Left lung (tissue), 14 donors: ENCODE data around the gene CST1. TPM values are rescaled to one million over a fixed set of nuclear protein-coding genes. Genes with fewer than 3 reads are reported as not detected.
"Not testable (repeated sequence)": the region's sequence is repeated elsewhere in the genome, so short reads cannot be mapped to it uniquely, and the experiment has no call there.

ENCODE experiments used
- ATAC-seq: fragments of 200-7000 bp; cut with Tn5 transposase; one replicate; pipeline ENCODE4 v1.9.1; 2020; ENCODE audit warnings: moderate library complexity
- DNase-seq, 4 donors: peaks; one replicate each; pipeline ENCODE4 v3.0.0-alpha.2; 2013 to 2020
- H3K27ac ChIP-seq, 2 donors: fragments of 200-600 bp; sonication (generic) in 1 of 2; one replicate each; pipeline versions ENCODE4 v1.5.0 to v1.8.0; 2020 to 2021
- H3K27me3 ChIP-seq, 2 donors: fragments of 200-600 bp; sonication (generic) in 1 of 2; one replicate each; pipeline versions ENCODE4 v1.5.0 to v1.8.0; 2020 to 2021
- H3K36me3 ChIP-seq, 2 donors: fragments of 200-600 bp; sonication (generic) in 1 of 2; one replicate each; pipeline versions ENCODE4 v1.5.0 to v1.8.0; 2020 to 2021
- H3K4me1 ChIP-seq, 2 donors: fragments of 200-600 bp; one replicate each; pipeline ENCODE4 v1.8.0; 2021
- H3K4me3 ChIP-seq, 2 donors: fragments of 200-600 bp; sonication (generic) in 1 of 2; one replicate each; pipeline versions ENCODE4 v1.5.0 to v1.8.0; 2020 to 2021; ENCODE audit warnings: mild to moderate bottlenecking in 1 of 2
- H3K9me3 ChIP-seq, 2 donors: fragments of 200-600 bp; sonication (generic) in 1 of 2; one replicate each; pipeline versions ENCODE4 v1.5.0 to v1.8.0; 2020 to 2021
- intact Hi-C, 2 donors: fragments of 100-400 bp; cut with DNase I; formaldehyde crosslinking; loops; one replicate each; pipeline versions ENCODE4 v1.11.2 to v1.14.2; 2022
- long read RNA-seq, 12 donors: library from polyadenylated mRNA in 2 of 12; unstranded in 2 of 12; transcript quantifications; one replicate each; pipeline ENCODE4 v2.0.0 and lab custom pipeline, GENCODE V29; 2019 to 2026
- polyA plus RNA-seq, 6 donors: library from polyadenylated mRNA; unstranded; fragments of 120-200 nt; gene quantifications; one replicate each; pipeline ENCODE4 v1.2.1, GENCODE V29; 2013; ENCODE audit not compliant: insufficient read length in 6 of 6
- total RNA-seq, 2 donors: library from RNA; stranded (reverse); fragmentation: NEBNext Ultra II Directional; extraction: Animal tissue kit (Norgen Biotek cat#: 25700); gene quantifications; one replicate each; pipeline ENCODE4 v1.2.1, GENCODE V29; 2021
- TF ChIP-seq, protein P1 (sequence below), 2 donors: fragments of 200-600 bp; sonication (generic) in 1 of 2; IDR thresholded peaks; one replicate each; pipeline versions ENCODE4 v1.5.0 to v1.8.0; 2021; ENCODE audit warnings: antibody characterized with exemption in 2 of 2
- donor health status: DM: no; HTN: yes; CAD: no.
- donor health status: DM: no; HTN: no; CAD: no.

Gene CST1, protein sequence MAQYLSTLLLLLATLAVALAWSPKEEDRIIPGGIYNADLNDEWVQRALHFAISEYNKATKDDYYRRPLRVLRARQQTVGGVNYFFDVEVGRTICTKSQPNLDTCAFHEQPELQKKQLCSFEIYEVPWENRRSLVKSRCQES
- total RNA-seq (not detected), polyA plus RNA-seq (not detected)
- long read RNA-seq, donor 1 = 0 reads
- long read RNA-seq, donor 2 = 0 reads
- long read RNA-seq, donor 3 = 0 reads
- long read RNA-seq, donor 4 = 0 reads
- long read RNA-seq, donor 5 = 0 reads
- long read RNA-seq, donor 6 = 0 reads
- long read RNA-seq, donor 7 = 0 reads
- long read RNA-seq, donor 8 = 0 reads
- long read RNA-seq, donor 9 = 0 reads
- long read RNA-seq, donor 10 = 0 reads
- long read RNA-seq, donor 11 = 0 reads
- long read RNA-seq, donor 12 = 0 reads

DNA sequence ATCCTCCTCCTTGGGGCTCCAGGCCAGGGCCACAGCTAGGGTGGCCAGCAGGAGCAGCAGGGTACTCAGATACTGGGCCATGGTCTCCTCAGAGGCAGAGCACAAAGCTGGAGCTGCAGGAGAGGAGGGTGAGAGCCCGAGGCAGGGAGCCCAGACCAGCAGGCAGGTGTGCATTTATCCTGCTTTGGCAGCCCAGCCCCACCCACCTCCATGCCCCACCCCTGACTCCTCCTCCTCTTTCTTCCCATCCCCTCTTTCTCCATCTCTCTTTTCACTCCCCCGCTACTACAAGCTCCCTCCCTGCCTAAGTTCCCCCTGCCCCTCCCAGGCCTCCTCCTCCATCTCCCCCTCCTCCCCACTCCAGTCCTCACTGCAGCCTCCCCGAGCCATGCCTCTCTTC, at the start of gene CST1:
Gene CST1 (minus strand): TSS at position 150 of the 400 bp plus-strand sequence. CDS start 69 bp downstream, at position 81.
- H3K9me3 ChIP-seq, H3K4me3 ChIP-seq, H3K27ac ChIP-seq, DNase-seq, H3K27me3 ChIP-seq, H3K36me3 ChIP-seq, H3K4me1 ChIP-seq, ATAC-seq, intact Hi-C loops: not testable (repeated sequence)

DNA sequence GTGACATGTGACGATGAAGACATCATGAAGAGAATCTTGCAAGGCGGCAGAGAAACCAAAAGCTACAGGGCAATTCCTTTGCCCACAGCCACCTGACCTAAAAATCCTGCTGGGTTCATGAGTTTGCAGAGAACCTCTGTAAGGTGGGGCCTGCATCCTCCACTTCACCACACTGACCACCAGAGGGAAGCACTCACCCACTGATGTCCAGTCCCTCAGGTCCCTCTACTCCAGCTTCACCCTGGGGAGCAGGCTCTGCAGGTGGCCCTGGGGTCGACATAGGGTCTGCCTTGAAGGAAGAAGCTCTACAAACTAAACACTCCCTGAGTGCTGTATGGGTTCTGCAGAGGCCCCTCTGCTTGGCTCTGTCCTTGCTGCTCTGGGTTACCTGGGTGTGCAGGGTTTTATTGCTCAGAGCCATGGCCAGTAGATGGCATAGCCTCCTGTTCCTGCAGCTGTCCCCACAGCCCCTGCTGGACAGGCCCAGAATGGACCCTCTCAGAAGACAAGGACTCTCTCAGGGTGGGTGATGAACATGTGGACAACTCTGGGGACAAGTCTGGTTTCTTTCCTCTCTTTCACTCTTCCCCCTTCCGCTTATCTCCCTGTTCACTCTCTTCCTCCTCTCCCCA, 48.6 kb upstream of the CST1 start:
- H3K4me3 ChIP-seq, H3K27me3 ChIP-seq, H3K36me3 ChIP-seq, H3K9me3 ChIP-seq, H3K4me1 ChIP-seq, intact Hi-C loops, H3K27ac ChIP-seq: not testable (repeated sequence)
- ATAC-seq (peak; percentile 99), DNase-seq (peak in 2 of 4 donors; percentile 10 to 43)
- TF ChIP-seq, protein P1, sequence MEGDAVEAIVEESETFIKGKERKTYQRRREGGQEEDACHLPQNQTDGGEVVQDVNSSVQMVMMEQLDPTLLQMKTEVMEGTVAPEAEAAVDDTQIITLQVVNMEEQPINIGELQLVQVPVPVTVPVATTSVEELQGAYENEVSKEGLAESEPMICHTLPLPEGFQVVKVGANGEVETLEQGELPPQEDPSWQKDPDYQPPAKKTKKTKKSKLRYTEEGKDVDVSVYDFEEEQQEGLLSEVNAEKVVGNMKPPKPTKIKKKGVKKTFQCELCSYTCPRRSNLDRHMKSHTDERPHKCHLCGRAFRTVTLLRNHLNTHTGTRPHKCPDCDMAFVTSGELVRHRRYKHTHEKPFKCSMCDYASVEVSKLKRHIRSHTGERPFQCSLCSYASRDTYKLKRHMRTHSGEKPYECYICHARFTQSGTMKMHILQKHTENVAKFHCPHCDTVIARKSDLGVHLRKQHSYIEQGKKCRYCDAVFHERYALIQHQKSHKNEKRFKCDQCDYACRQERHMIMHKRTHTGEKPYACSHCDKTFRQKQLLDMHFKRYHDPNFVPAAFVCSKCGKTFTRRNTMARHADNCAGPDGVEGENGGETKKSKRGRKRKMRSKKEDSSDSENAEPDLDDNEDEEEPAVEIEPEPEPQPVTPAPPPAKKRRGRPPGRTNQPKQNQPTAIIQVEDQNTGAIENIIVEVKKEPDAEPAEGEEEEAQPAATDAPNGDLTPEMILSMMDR (IDR thresholded peaks at IDR 0.05) = peak; percentile 58 to 68

DNA sequence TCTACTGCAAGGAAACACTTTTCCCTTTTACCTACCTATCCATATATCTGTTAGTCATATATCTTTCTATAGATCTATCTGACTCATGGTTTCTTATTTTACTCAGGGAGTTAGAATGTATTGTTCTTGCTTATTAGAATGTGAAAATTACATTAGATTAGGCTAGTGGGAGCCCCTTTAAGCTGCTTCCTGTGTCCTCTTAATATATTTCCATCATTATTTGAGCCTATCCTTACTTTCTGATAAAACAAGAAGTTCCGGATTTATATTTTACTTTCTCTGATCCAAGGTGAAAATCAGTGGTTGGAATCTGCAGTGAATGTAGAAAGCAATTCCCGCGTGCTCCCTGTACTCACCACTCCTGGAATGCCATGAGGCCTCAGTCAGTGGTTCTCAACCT, 44.8 kb upstream of the CST1 start:
- intact Hi-C loops = no loop called here
- no peak for ATAC-seq
- Histone ChIP-seq H3K9me3 (no peaks in the 10 kb centered on the region), H3K4me1 (no peaks in the 10 kb centered on the region), H3K27ac (no peak overlapping the region), H3K4me3 (no peak overlapping the region), H3K36me3 (no peaks in the 10 kb centered on the region), H3K27me3 (no peaks in the 10 kb centered on the region)
- TF ChIP-seq, protein P1 (IDR thresholded peaks at IDR 0.05) = no peak
- no peak for DNase-seq

GRCh38 chr20:23794841-23795240, 44.1 kb upstream of the CST1 start:
- no peak for DNase-seq
- intact Hi-C loops = no loop called here
- H3K27me3 ChIP-seq = no peaks in the 10 kb centered on the region
- no peak for ATAC-seq
- TF ChIP-seq, protein P1 (IDR thresholded peaks at IDR 0.05) = no peak
- H3K4me1 ChIP-seq = no peaks in the 10 kb centered on the region
- H3K27ac ChIP-seq = no peak overlapping the region
- no peaks in the 10 kb centered on the region for H3K9me3 ChIP-seq
- no peak overlapping the region for H3K4me3 ChIP-seq
- no peaks in the 10 kb centered on the region for H3K36me3 ChIP-seq

DNA sequence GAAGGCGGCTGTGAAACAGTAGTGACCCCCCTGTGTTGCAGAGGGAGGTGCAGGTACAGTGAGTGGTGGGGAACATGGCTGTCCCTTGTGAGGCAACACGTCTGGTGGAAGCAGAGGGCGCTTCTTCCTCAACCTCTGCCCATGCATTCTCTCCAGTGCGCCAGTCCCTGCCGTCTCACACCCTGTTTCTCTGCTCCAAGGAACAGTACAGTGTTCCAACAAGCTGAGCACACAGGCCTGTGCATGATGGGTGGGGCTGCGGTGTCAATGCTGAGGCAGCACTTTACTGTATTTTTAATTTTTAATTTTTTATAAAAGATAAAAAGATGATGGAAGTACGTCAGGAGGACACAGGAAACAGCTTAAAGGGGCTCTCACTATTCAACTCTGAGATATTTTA, 43.3 kb upstream of the CST1 start:
- ATAC-seq = no peak
- Histone ChIP-seq H3K4me1 (no peaks in the 10 kb centered on the region), H3K27me3 (no peaks in the 10 kb centered on the region), H3K36me3 (no peaks in the 10 kb centered on the region), H3K9me3 (no peaks in the 10 kb centered on the region), H3K4me3 (no peak overlapping the region), H3K27ac (no peak overlapping the region)
- TF ChIP-seq, protein P1 (IDR thresholded peaks at IDR 0.05) = no peak
- no peak for DNase-seq
- intact Hi-C loops = no loop called here
